Lower lobe of right lung (tissue), 2 donors: ENCODE data around the gene ST6GALNAC3. TPM values are rescaled to one million over a fixed set of nuclear protein-coding genes. Genes with fewer than 3 reads are reported as not detected.

ENCODE experiments used
- ATAC-seq, 2 donors: fragments of 200-7000 bp; cut with Tn5 transposase; one replicate each; pipeline ENCODE4 v1.9.1; 2020 to 2022; ENCODE audit warnings: mild to moderate bottlenecking in 2 of 2, moderate library complexity in 2 of 2
- DNase-seq: peaks from one replicate; pipeline ENCODE4 v3.0.0-alpha.2; 2020
- H3K27ac ChIP-seq: fragments of 200-600 bp; one replicate; pipeline ENCODE4 v1.8.0; 2022
- H3K27me3 ChIP-seq: fragments of 200-600 bp; one replicate; pipeline ENCODE4 v1.8.0; 2022; ENCODE audit warnings: low read depth
- H3K36me3 ChIP-seq: fragments of 200-600 bp; one replicate; pipeline ENCODE4 v1.8.0; 2022; ENCODE audit warnings: mild to moderate bottlenecking
- H3K4me1 ChIP-seq: fragments of 200-600 bp; one replicate; pipeline ENCODE4 v1.8.0; 2022
- H3K4me3 ChIP-seq: fragments of 200-600 bp; one replicate; pipeline ENCODE4 v1.8.0; 2022; ENCODE audit warnings: mild to moderate bottlenecking
- H3K9me3 ChIP-seq: fragments of 200-600 bp; one replicate; pipeline ENCODE4 v1.8.0; 2022
- intact Hi-C: fragments of 100-400 bp; cut with DNase I; formaldehyde crosslinking; loops from one replicate; pipeline ENCODE4 v1.11.0; 2022
- total RNA-seq: library from RNA; stranded (reverse); fragmentation: NEBNext Ultra II Directional; extraction: Animal tissue kit (Norgen Biotek cat#: 25700); gene quantifications from one replicate; pipeline ENCODE4 v1.2.1, GENCODE V29; 2021
- TF ChIP-seq, protein P1 (sequence below): fragments of 200-600 bp; IDR thresholded peaks from one replicate; pipeline ENCODE4 v1.8.0; 2022; ENCODE audit warnings: antibody characterized with exemption, mild to moderate bottlenecking
- donor health status: DM: no; HTN: yes; CAD: no; lungs with severe emphysema.

The ST6GALNAC3 gene
- total RNA-seq, 1 donor from 2014 or later: 8.8 TPM

DNA sequence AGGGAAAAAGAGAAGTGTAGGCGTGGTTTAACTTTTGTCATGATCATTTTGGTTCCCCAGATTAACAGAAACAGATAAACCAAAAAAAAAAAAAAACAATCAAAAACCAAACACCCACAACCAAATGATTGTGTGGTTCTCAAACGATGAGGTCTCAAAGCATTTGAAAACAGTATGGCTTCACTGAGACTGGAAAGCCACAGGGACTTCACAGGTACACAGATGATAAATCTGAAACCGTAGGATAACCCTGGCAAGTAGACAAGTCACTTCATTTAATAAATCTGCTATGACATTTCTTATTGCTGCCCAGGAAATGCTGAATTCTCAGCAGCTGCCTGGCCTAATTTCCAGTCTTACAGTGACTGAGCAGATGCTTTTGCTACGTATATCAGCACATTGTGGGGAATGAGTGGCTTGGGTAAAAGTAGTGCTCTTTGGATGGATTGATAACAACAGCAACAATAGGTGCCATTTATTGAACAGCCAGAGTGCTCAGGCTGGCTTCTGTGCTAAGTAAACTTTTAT is 6.1 kb downstream of the ST6GALNAC3 start:
- Histone ChIP-seq H3K27me3 (no peaks in the 10 kb centered on the region), H3K36me3 (no peaks in the 10 kb centered on the region), H3K4me1 (no peaks in the 10 kb centered on the region), H3K9me3 (no peaks in the 10 kb centered on the region), H3K27ac (no peak overlapping the region), H3K4me3 (no peak overlapping the region)
- ATAC-seq (no peak), DNase-seq (no peak)
- intact Hi-C loops: no loop called here
- TF ChIP-seq, protein P1, sequence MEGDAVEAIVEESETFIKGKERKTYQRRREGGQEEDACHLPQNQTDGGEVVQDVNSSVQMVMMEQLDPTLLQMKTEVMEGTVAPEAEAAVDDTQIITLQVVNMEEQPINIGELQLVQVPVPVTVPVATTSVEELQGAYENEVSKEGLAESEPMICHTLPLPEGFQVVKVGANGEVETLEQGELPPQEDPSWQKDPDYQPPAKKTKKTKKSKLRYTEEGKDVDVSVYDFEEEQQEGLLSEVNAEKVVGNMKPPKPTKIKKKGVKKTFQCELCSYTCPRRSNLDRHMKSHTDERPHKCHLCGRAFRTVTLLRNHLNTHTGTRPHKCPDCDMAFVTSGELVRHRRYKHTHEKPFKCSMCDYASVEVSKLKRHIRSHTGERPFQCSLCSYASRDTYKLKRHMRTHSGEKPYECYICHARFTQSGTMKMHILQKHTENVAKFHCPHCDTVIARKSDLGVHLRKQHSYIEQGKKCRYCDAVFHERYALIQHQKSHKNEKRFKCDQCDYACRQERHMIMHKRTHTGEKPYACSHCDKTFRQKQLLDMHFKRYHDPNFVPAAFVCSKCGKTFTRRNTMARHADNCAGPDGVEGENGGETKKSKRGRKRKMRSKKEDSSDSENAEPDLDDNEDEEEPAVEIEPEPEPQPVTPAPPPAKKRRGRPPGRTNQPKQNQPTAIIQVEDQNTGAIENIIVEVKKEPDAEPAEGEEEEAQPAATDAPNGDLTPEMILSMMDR: no peak

DNA sequence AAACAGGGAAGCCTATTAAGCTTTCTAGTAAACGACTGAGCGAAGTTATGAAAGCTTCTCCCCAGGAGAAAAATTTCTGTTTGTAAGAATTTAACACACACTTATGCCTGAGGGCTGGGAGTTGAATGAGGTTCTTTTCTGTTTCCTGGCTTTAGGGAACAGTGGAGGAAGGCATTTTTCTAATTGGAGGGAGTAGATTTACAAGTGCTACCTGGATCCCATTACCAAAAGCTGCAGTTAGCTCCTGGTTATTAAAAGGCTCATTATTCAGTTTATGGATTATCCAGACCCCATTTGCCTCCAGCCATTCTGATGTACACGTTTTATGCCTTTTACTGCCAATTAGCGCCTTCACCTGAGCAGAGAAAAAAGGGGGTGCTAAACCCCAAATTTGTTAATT is 7.5 kb downstream of the ST6GALNAC3 start:
- Histone ChIP-seq H3K4me1 (no peaks in the 10 kb centered on the region), H3K36me3 (no peaks in the 10 kb centered on the region), H3K27ac (no peak overlapping the region), H3K9me3 (no peaks in the 10 kb centered on the region), H3K4me3 (no peak overlapping the region), H3K27me3 (no peaks in the 10 kb centered on the region)
- TF ChIP-seq, protein P1: no peak
- DNase-seq: no peak
- ATAC-seq: no peak
- intact Hi-C loops: no loop called here

DNA sequence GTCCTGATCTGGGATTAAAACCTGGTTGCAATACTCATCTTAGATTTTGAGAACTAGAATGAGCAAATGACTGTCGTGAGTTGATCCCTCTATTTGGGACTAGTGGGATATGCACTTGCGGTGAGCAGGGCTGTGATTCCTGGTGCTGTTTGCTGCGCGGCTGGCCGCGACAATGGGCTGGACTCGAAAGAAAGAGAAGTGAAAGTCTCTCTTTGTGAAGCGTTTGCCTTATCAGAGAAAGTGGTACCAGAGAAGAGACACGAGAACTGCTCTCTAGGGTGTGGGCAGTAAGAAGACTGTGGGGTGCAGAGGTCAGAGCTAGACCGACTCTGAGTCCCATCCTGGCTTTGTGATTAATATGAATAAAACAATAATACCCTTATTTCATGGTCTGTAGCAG is 8.6 kb downstream of the ST6GALNAC3 start:
- intact Hi-C loops: no loop called here
- H3K4me3 ChIP-seq: no peak overlapping the region
- H3K27ac ChIP-seq: no peak overlapping the region
- no peak for DNase-seq
- no peaks in the 10 kb centered on the region for H3K9me3 ChIP-seq
- no peaks in the 10 kb centered on the region for H3K4me1 ChIP-seq
- no peak for ATAC-seq
- H3K27me3 ChIP-seq: no peaks in the 10 kb centered on the region
- H3K36me3 ChIP-seq: no peaks in the 10 kb centered on the region
- TF ChIP-seq, protein P1: no peak

DNA sequence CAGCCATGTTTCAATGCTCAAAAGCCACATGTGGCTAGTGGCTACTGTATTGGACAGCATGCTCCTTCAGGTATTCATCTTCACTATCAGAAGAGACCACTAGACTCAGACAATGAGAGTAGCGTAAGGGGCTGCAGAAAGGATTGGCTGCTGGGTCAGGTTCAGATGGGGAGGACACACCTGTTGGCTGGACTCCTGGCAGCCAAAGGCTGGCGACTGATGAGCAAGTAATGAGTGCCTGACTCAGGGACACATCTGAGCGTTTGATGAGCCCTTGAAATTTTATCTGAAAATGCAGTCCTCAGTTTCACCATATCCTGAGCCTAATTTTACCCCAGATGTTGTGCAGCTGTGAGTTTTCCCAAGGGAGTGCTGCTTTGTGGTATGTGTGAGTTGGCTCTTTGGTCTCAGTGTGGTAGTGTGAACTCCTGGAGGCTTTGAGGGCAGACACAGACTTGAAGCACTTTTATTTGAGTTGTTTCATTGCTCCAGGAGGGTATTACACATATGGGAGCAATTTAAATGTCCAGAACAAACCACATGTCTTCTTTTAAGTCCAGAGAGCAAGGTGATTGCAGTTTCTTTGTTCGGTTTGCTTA is 9.6 kb downstream of the ST6GALNAC3 start:
- ATAC-seq: no peak
- intact Hi-C loops: no loop called here
- no peak overlapping the region for H3K4me3 ChIP-seq

DNA sequence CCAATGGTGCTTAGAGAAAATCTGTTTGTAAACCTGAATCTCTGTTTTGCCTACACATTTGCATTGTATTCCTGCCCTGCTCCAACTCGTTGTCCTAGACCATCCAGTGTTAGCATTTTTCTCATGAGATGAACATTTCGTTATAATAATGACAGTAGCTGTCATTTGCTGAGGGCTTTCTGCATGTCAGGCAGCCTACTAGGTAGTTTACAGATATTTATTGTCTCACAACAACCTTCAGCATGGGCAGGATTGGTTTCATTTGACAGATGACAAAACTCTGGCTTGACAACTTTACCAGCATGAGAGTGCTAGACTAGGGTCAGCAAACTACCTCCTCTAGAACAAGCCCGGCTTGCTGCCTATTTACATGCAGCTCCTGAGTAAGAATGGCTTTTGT is 10.1 kb downstream of the ST6GALNAC3 start:
- Histone ChIP-seq H3K4me3 (no peak overlapping the region), H3K36me3 (no peaks in the 10 kb centered on the region), H3K4me1 (no peaks in the 10 kb centered on the region), H3K27ac (no peak overlapping the region), H3K9me3 (no peaks in the 10 kb centered on the region), H3K27me3 (no peaks in the 10 kb centered on the region)
- DNase-seq (no peak), ATAC-seq (no peak)
- intact Hi-C loops: no loop called here
- TF ChIP-seq, protein P1: no peak

More for the DNA sequence above, 9.6 kb downstream of the ST6GALNAC3 start:
- no peaks in the 10 kb centered on the region for H3K9me3 ChIP-seq
- no peak overlapping the region for H3K27ac ChIP-seq
- no peak for DNase-seq
- no peaks in the 10 kb centered on the region for H3K4me1 ChIP-seq
- H3K27me3 ChIP-seq: no peaks in the 10 kb centered on the region
- H3K36me3 ChIP-seq: no peaks in the 10 kb centered on the region
- TF ChIP-seq, protein P1: no peak
